ENCODE data around the gene TAP1. TPM values are rescaled to one million over a fixed set of nuclear protein-coding genes. Genes with fewer than 3 reads are reported as not detected.
"Not testable (repeated sequence)": the region's sequence is repeated elsewhere in the genome, so short reads cannot be mapped to it uniquely, and the experiment has no call there.

The TAP1 gene
- total and polyA plus RNA-seq, 2 donors (not counting 3 experiments of a cell fraction or from before 2014, with no cell fraction given) = 15.6 to 25.9 TPM

DNA sequence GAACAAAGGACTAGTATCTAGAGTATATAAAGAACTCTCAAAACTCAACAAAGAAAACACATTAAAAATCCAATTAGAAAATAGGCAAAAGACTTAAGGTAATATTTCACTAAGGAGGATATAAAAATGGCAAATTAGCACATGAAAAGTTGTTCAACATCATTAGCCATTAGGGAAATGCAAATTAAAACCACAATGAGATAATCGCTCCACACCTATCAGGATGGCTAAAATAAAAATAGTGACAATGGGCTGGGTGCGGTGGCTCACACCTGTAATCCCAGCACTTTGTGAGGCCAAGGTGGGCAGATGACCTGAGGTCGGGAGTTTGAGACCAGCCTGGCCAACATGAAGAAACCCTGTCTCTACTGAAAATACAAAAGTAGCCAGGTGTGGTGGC is 27.5 kb upstream of the TAP1 start:
- H2AFZ ChIP-seq (ENCODE audit: low read depth, low read length); H3K36me3 ChIP-seq (ENCODE audit: control insufficient read depth in 2 of 2, extremely low read depth in 1 of 2, insufficient read depth in 2 of 2, low read length in 2 of 2); H4K20me1 ChIP-seq (replicated peaks; ENCODE audit: control insufficient read depth, extremely low read depth, insufficient read depth, low read length); H3K27ac ChIP-seq (ENCODE audit: insufficient read depth, low read depth, low read length); BruUV-seq (replicated peaks); H3K79me2 ChIP-seq (ENCODE audit: control insufficient read depth, insufficient read depth, low read length); H3K9me1 ChIP-seq (replicated peaks; ENCODE audit: control insufficient read depth, extremely low read depth, insufficient read depth, low read length); H3K9ac ChIP-seq (replicated peaks; ENCODE audit: extremely low read depth, insufficient read depth, low read length); dilution Hi-C loops (cut with MboI; ENCODE audit: extremely low pct_ligation_motif_present, low sequenced_read_pairs); H3K4me2 ChIP-seq (ENCODE audit: insufficient read depth, low read length); POLR2A ChIA-PET; H3K9me3 ChIP-seq (replicated peaks; ENCODE audit: control insufficient read depth, insufficient read depth, low read length); DNase-seq (ENCODE audit: low read depth, low spot score); H3K4me3 ChIP-seq (replicated peaks in 1 of 3; ENCODE audit: insufficient read depth in 1 of 3, low read depth in 1 of 3, low read length in 3 of 3); FAIRE-seq; H3K4me1 ChIP-seq (ENCODE audit: control insufficient read depth, extremely low read depth, insufficient read depth, low read length): not testable (repeated sequence)
- intact Hi-C loops (cut with micrococcal nuclease) = loop anchor here (10.0 kb wide), 1 partner anchor 364 kb away; no protein-coding TSS in a partner anchor
- H3K27me3 ChIP-seq (ENCODE audit: control insufficient read depth in 2 of 2, insufficient read depth in 2 of 2, low read length in 2 of 2) = peaks cover 44 to 59% of the 10 kb centered on the region in 2 experiments
- CTCF ChIA-PET = interaction anchor here (0.7 to 4.7 kb wide), 4 partner anchors 9 to 134 kb away, joined by 3 to 40 read pairs (median 8); no protein-coding TSS in a partner anchor

DNA sequence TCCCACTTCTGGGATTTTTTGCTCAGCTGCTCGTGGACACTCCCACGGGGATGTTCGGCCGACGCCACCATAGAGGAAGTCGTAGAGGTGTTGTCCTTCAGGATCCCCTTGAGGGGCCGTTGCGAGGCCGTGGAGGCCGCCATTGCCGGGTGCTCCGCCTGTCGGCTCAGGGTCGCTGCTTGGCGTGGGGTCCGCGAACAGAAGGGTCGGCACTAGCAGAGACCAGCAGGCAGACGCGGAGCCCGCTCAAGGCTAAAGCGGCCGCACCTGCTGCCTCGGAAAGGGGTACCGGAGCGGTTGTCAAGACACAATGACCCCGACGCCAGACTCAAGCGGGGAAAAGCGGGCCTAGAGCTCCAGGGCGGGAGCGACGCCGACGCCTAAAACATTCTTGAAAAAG is 26.2 kb upstream of the TAP1 start:
- no peaks in the 10 kb centered on the region for H3K79me2 ChIP-seq (ENCODE audit: control insufficient read depth, insufficient read depth, low read length)
- intact Hi-C loops (cut with micrococcal nuclease) = loop anchor here (10.0 kb wide), 1 partner anchor 365 kb away; no protein-coding TSS in a partner anchor
- H4K20me1 ChIP-seq (replicated peaks; ENCODE audit: control insufficient read depth, extremely low read depth, insufficient read depth, low read length) = no peaks in the 10 kb centered on the region
- H3K27me3 ChIP-seq (ENCODE audit: control insufficient read depth in 2 of 2, insufficient read depth in 2 of 2, low read length in 2 of 2) = peaks cover 43 to 68% of the 10 kb centered on the region in 2 experiments
- H2AFZ ChIP-seq (ENCODE audit: low read depth, low read length) = no peak overlapping the region
- TF ChIP-seq MYC (IDR thresholded peaks at IDR 0.05; ENCODE audit: low read depth, low read length) (no peak), FOS (IDR thresholded peaks at IDR 0.05; ENCODE audit: borderline replicate concordance, insufficient read depth, low read length) (no peak), POLR2A (IDR thresholded peaks at IDR 0.05; ENCODE audit: low read depth, low read length) (no peak), EZH2 (IDR thresholded peaks at IDR 0.05; ENCODE audit: borderline replicate concordance, low read depth, low read length, severe bottlenecking) (no peak), GATA2 (IDR thresholded peaks at IDR 0.05; ENCODE audit: insufficient read depth, insufficient read length, low read depth, low read length) (no peak), POLR2AphosphoS5 (IDR thresholded peaks at IDR 0.05; ENCODE audit: insufficient read depth, low read depth, low read length) (no peak), JUN (IDR thresholded peaks at IDR 0.05; ENCODE audit: borderline replicate concordance, insufficient read depth, insufficient read length, low read depth) (no peak)
- TF ChIP-seq, protein P1, sequence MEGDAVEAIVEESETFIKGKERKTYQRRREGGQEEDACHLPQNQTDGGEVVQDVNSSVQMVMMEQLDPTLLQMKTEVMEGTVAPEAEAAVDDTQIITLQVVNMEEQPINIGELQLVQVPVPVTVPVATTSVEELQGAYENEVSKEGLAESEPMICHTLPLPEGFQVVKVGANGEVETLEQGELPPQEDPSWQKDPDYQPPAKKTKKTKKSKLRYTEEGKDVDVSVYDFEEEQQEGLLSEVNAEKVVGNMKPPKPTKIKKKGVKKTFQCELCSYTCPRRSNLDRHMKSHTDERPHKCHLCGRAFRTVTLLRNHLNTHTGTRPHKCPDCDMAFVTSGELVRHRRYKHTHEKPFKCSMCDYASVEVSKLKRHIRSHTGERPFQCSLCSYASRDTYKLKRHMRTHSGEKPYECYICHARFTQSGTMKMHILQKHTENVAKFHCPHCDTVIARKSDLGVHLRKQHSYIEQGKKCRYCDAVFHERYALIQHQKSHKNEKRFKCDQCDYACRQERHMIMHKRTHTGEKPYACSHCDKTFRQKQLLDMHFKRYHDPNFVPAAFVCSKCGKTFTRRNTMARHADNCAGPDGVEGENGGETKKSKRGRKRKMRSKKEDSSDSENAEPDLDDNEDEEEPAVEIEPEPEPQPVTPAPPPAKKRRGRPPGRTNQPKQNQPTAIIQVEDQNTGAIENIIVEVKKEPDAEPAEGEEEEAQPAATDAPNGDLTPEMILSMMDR (IDR thresholded peaks at IDR 0.05; ENCODE audit: extremely low read depth in 1 of 2, insufficient read depth in 1 of 2, low read depth in 1 of 2, low read length in 2 of 2) = no peak
- TF ChIP-seq, protein P2, sequence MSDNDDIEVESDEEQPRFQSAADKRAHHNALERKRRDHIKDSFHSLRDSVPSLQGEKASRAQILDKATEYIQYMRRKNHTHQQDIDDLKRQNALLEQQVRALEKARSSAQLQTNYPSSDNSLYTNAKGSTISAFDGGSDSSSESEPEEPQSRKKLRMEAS (IDR thresholded peaks at IDR 0.05; ENCODE audit: insufficient read depth, insufficient read length) = no peak
- no peak overlapping the region for H3K4me3 ChIP-seq (replicated peaks in 1 of 3; ENCODE audit: insufficient read depth in 1 of 3, low read depth in 1 of 3, low read length in 3 of 3)
- BruUV-seq (replicated peaks) = no TSS peak
- CTCF ChIA-PET = interaction anchor here (0.8 to 4.7 kb wide), 4 partner anchors 11 to 105 kb away, joined by 3 to 40 read pairs (median 9); no protein-coding TSS in a partner anchor
- dilution Hi-C loops (cut with MboI; ENCODE audit: extremely low pct_ligation_motif_present, low sequenced_read_pairs) = no loop called here
- DNase-seq (ENCODE audit: low read depth, low spot score) (no peak), FAIRE-seq (no peak)
- POLR2A ChIA-PET = no interaction called here
- H3K4me1 ChIP-seq (ENCODE audit: control insufficient read depth, extremely low read depth, insufficient read depth, low read length) = no peaks in the 10 kb centered on the region
- H3K4me2 ChIP-seq (ENCODE audit: insufficient read depth, low read length) = no peak overlapping the region
- no peaks in the 10 kb centered on the region for H3K9me1 ChIP-seq (replicated peaks; ENCODE audit: control insufficient read depth, extremely low read depth, insufficient read depth, low read length)
- H3K9ac ChIP-seq (replicated peaks; ENCODE audit: extremely low read depth, insufficient read depth, low read length) = no peak overlapping the region
- H3K9me3 ChIP-seq (replicated peaks; ENCODE audit: control insufficient read depth, insufficient read depth, low read length) = no peaks in the 10 kb centered on the region
- H3K27ac ChIP-seq (ENCODE audit: insufficient read depth, low read depth, low read length) = no peak overlapping the region
- no peaks in the 10 kb centered on the region for H3K36me3 ChIP-seq (ENCODE audit: control insufficient read depth in 2 of 2, extremely low read depth in 1 of 2, insufficient read depth in 2 of 2, low read length in 2 of 2)
